CD4-positive, alpha-beta T cell treated with Interleukin-6 for 4 hours (primary cell): ENCODE data around the gene PAX7.
"Not testable (repeated sequence)": the region's sequence is repeated elsewhere in the genome, so short reads cannot be mapped to it uniquely, and the experiment has no call there.

ENCODE experiments used
- DNase-seq: peaks from one replicate; pipeline ENCODE4 v3.0.0-alpha.2; 2020; ENCODE audit warnings: mixed read lengths

The PAX7 gene

GRCh38 chr1:18734461-18735223 lies 104.0 kb downstream of the PAX7 start:
- no peak for DNase-seq

- DNase-seq: no peak
Measured at GRCh38 chr1:18735224-18735997, 104.8 kb downstream of the PAX7 start.

DNA sequence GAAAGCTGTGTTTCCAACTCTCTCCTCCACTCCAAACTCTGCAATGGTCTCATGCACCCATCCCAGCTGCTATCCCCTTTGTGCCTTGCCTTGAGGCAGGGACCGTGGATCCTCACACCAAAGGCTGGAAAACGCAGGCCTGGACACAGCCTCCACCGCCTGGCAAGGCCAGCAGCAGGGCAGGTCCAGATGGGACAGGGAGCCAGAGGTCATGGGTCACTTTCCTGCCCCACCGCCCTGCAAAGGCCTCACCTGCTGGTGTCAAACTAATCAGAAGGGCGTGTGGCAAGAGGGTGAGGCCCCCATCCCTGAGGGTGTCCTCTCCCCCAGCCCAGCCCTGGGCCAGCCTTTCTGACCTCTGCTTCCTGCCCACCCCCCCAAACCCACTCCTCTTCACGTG lies 106.3 kb downstream of the PAX7 start:
- DNase-seq: no peak

DNA sequence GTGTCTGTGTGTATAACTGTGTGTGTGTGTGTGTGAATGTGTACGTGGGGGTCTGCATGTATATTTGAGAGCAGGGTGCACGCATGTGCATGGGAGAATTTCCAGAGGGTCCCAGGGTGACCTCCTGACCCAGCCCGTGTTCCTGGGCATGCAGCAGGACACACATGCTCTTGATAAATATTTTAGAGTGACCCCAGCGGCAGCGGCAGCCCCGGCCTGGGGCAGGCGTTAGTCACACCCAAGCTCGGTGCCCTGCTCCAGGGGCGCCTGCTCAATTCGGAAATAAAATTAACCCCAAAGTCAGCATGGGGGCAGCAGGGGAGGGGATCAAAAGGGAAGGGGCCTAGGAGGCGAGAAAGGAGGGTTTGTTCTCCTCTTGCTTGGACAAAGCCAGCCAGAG lies 107.5 kb downstream of the PAX7 start:
- no peak for DNase-seq

DNA sequence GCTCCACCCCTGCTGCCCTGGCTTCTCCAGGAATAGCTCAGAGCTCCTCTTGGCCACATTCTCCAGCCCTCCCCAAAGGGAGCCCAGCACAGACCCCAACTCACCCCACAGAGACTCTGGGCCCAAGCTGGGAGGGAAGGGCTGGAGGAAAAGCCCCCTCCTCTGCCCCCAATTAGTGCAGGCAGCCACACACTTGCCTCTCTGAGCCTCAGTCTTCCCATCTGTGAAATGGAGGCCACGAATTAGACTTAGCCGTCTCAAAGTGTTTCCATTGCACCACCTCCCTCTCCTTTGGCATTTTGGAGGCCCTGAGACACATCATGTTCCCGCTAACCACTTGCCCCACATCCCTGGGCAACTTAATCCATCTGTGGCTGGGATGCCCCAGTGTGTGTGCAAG lies 108.0 kb downstream of the PAX7 start:
- no peak for DNase-seq

DNA sequence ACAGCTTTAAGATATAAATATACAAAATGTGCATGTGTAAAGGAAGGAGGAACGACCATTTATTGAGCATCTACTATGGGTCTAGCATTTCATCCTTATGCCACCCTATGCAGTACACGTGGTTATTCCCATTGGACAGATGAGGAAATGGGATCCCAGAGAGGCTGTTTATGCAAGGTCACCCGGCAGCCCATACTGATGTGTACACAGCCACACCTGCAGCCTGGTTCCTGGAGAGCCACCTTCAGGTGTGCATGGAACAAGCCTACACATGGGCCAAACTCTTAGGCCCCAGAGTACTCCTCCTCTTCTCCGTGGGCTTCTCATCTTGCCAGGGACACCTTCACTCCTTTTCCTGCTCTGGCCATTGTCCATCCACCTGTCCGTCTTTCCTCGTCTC lies 108.8 kb downstream of the PAX7 start:
- no peak for DNase-seq

DNA sequence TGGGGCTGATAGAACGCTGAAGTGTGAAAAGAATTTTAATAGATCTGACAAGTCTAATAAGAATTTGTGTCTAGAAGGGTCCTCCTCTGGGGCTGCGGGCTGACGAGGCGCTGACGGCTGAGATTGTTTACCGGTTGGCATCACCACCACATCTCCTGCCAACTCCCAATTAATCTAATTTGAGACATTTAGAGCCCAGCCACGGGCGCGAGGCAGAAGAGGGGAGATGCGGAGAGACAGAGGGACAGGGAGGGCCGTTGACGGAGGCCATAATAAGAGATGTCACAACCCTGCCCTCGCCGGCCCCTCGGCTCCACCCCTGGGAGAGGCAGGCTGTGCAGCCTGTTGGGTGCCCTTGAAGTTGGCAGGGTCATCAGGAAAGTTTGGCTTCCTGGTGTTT lies 109.3 kb downstream of the PAX7 start:
- no peak for DNase-seq

DNA sequence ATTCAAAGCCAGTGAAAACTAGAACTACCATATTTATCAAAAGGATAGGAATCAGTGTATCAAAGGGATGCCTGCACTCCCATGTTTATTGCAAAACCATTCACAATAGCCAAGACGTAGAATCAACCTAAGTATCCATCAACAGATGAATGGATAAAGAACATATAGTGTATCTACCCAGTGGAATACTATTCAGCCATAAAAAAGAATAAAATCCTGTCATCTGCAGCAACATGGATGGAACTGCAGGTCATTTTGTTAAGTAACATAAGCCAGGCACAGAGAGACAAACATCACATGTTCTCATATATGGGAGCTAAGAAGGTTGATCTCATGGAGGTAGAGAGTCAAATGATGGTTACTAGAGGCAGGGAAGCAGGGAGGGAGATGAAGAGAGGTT lies 110.0 kb downstream of the PAX7 start:
- DNase-seq: no peak

GRCh38 chr1:18743233-18743632 lies 112.6 kb downstream of the PAX7 start:
- no peak for DNase-seq

DNA sequence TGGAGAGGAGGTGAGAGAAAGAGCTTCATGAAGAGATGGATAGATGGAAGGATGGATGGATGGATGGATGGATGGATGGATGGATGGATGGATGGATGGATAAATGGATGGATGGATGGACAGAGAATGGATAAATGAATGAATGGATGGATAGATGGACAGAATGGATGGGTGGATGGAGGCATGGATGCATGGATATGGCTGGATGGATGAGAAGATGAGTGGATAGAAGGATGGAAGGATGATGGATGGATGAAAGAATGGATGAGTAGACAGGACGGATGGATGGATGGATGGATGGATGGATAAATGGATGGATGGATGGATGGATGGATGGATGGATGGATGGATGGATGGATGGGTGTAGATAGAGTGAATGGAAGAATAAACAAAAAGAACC lies 113.7 kb downstream of the PAX7 start:
- DNase-seq: not testable (repeated sequence)

GRCh38 chr1:18746981-18747380 lies 116.3 kb downstream of the PAX7 start:
- no peak for DNase-seq

GRCh38 chr1:18747671-18748070 lies 117.0 kb downstream of the PAX7 start:
- no peak for DNase-seq

GRCh38 chr1:18748435-18748834 lies 117.8 kb downstream of the PAX7 start:
- no peak for DNase-seq

DNA sequence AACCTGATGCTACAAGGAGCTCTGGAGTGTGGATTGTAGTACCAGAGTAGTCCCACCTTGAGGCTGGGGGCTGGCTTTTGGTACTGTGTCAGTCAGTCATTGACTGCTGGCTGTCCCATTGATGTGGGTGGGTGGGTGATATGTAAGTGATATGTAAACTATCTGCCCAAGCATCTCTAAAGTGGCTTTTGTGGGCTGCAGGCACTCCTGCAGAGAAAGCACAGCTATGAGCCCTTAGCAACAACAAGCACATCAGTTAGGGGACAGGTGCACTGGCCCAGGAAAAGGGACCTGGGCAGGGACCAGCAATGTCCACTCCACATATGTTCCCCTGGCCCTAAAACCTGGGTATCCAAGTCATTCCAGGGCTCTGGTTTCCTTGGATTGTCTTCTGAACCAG lies 118.9 kb downstream of the PAX7 start:
- DNase-seq: no peak

- no peak for DNase-seq
Measured at GRCh38 chr1:18750600-18750999, 120.0 kb downstream of the PAX7 start.

- no peak for DNase-seq
Measured at GRCh38 chr1:18751425-18751824, 120.8 kb downstream of the PAX7 start.

GRCh38 chr1:18752409-18752808 lies 121.8 kb downstream of the PAX7 start:
- DNase-seq: no peak

GRCh38 chr1:18760156-18760555 lies 129.5 kb downstream of the PAX7 start:
- no peak for DNase-seq

GRCh38 chr1:18761948-18762840 lies 131.5 kb downstream of the PAX7 start:
- no peak for DNase-seq

GRCh38 chr1:18764362-18764761 lies 133.7 kb downstream of the PAX7 start:
- DNase-seq: no peak

- no peak for DNase-seq
Measured at GRCh38 chr1:18765725-18766124, 135.1 kb downstream of the PAX7 start.

- DNase-seq: no peak
Measured at GRCh38 chr1:18766328-18766727, 135.7 kb downstream of the PAX7 start.

- DNase-seq: not testable (repeated sequence)
Measured at GRCh38 chr1:18767576-18767975, 136.9 kb downstream of the PAX7 start.
